HEK293 (cell line): ENCODE data around the gene MAPKAPK3.

ENCODE experiments used
- BCL11A ChIP-seq: fragments of 450-650 bp; formaldehyde crosslinking; IDR thresholded peaks from 2 replicates; pipeline ENCODE4 v1.5.1; 2016; ENCODE audit warnings: low read depth, missing biosample characterization, missing genetic modification characterization
- HOXC10 ChIP-seq: sonication (generic); formaldehyde crosslinking; IDR thresholded peaks from 2 replicates; pipeline ENCODE4 v1.8.1; 2023; ENCODE audit warnings: mild to moderate bottlenecking, missing genetic modification reagents
- HOXD13 ChIP-seq: sonication (generic); formaldehyde crosslinking; IDR thresholded peaks from 2 replicates; pipeline ENCODE4 v1.8.0; 2022; ENCODE audit warnings: missing genetic modification reagents, borderline replicate concordance
- MYNN ChIP-seq: fragments of 450-650 bp; formaldehyde crosslinking; IDR thresholded peaks from 2 replicates; pipeline ENCODE4 v1.5.1; 2016; ENCODE audit warnings: missing biosample characterization, missing genetic modification characterization, borderline replicate concordance
- OVOL3 ChIP-seq: fragments of 450-650 bp; formaldehyde crosslinking; IDR thresholded peaks from 2 replicates; pipeline ENCODE4 v1.5.1; 2016; ENCODE audit warnings: missing biosample characterization, missing genetic modification characterization
- PRDM1 ChIP-seq: fragments of 450-650 bp; formaldehyde crosslinking; IDR thresholded peaks from 2 replicates; pipeline ENCODE4; 2016; ENCODE audit warnings: missing biosample characterization, missing genetic modification characterization
- SALL2 ChIP-seq: fragments of 450-650 bp; formaldehyde crosslinking; IDR thresholded peaks from 2 replicates; pipeline ENCODE4 v1.5.0; 2017; ENCODE audit warnings: missing biosample characterization, mild to moderate bottlenecking, missing genetic modification characterization, borderline replicate concordance
- SETDB1 ChIP-seq: IDR thresholded peaks from one replicate; pipeline ENCODE4 v1.6.1; 2017; ENCODE audit warnings: mild to moderate bottlenecking, low read length, moderate library complexity, mixed read lengths; ENCODE audit not compliant: insufficient read length
- SP3 ChIP-seq: fragments of 450-650 bp; formaldehyde crosslinking; IDR thresholded peaks from 2 replicates; pipeline ENCODE4 v1.5.1; 2016; ENCODE audit warnings: missing biosample characterization, missing genetic modification characterization
- ZBTB1 ChIP-seq: fragments of 450-650 bp; formaldehyde crosslinking; IDR thresholded peaks from 2 replicates; pipeline ENCODE4 v1.5.1; 2016; ENCODE audit warnings: missing biosample characterization, missing genetic modification characterization
- ZEB2 ChIP-seq: fragments of 450-650 bp; formaldehyde crosslinking; IDR thresholded peaks from 2 replicates; pipeline ENCODE4 v1.5.1; 2016; ENCODE audit warnings: missing biosample characterization, missing genetic modification characterization
- ZFHX2 ChIP-seq: fragments of 450-650 bp; formaldehyde crosslinking; conservative IDR thresholded peaks from 2 replicates; pipeline ENCODE4 v1.5.1; 2016; ENCODE audit warnings: missing biosample characterization, missing genetic modification characterization
- ZFP37 ChIP-seq: fragments of 450-650 bp; formaldehyde crosslinking; IDR thresholded peaks from 2 replicates; pipeline ENCODE4 v1.5.1; 2016; ENCODE audit warnings: missing biosample characterization, missing genetic modification characterization
- ZFP41 ChIP-seq: fragments of 450-650 bp; formaldehyde crosslinking; IDR thresholded peaks from 2 replicates; pipeline ENCODE4 v1.5.1; 2016; ENCODE audit warnings: missing biosample characterization, missing genetic modification characterization, borderline replicate concordance
- ZFP69B ChIP-seq: fragments of 450-650 bp; formaldehyde crosslinking; IDR thresholded peaks from 2 replicates; pipeline ENCODE4 v1.5.1; 2016; ENCODE audit warnings: missing biosample characterization, missing genetic modification characterization
- ZNF169 ChIP-seq: fragments of 450-650 bp; formaldehyde crosslinking; IDR thresholded peaks from 2 replicates; pipeline ENCODE4 v1.5.1; 2016; ENCODE audit warnings: missing biosample characterization, missing genetic modification characterization
- ZNF184 ChIP-seq: fragments of 450-650 bp; IDR thresholded peaks from 2 replicates; pipeline ENCODE4 v1.5.1; 2018; ENCODE audit warnings: missing biosample characterization, mild to moderate bottlenecking, missing genetic modification characterization
- ZNF302 ChIP-seq: fragments of 450-650 bp; formaldehyde crosslinking; IDR thresholded peaks from 2 replicates; pipeline ENCODE4 v1.5.1; 2016; ENCODE audit warnings: missing biosample characterization, missing genetic modification characterization, low read depth
- ZNF394 ChIP-seq: fragments of 450-650 bp; formaldehyde crosslinking; IDR thresholded peaks from 2 replicates; pipeline ENCODE4 v1.5.1; 2016; ENCODE audit warnings: missing biosample characterization, missing genetic modification characterization, mild to moderate bottlenecking, moderate library complexity, borderline replicate concordance
- ZNF610 ChIP-seq: fragments of 450-650 bp; formaldehyde crosslinking; IDR thresholded peaks from 2 replicates; pipeline ENCODE4 v1.5.1; 2016; ENCODE audit warnings: missing biosample characterization, missing genetic modification characterization, borderline replicate concordance
- ZNF626 ChIP-seq: fragments of 450-650 bp; sonication (Bioruptor Pico); formaldehyde crosslinking; IDR thresholded peaks from 2 replicates; pipeline ENCODE4 v1.5.1; 2018; ENCODE audit warnings: missing biosample characterization, missing genetic modification characterization, inconsistent platforms
- ZNF677 ChIP-seq: fragments of 450-650 bp; IDR thresholded peaks from 2 replicates; pipeline ENCODE4 v1.5.0; 2018; ENCODE audit warnings: missing biosample characterization, mild to moderate bottlenecking, missing genetic modification characterization, moderate library complexity
- ZNF791 ChIP-seq: fragments of 450-650 bp; formaldehyde crosslinking; IDR thresholded peaks from 2 replicates; pipeline ENCODE4 v1.5.1; 2016; ENCODE audit warnings: missing biosample characterization, missing genetic modification characterization
- ZNF792 ChIP-seq: fragments of 450-650 bp; formaldehyde crosslinking; IDR thresholded peaks from 2 replicates; pipeline ENCODE4 v1.5.1; 2016; ENCODE audit warnings: missing biosample characterization, missing genetic modification characterization
- TF ChIP-seq, protein P1 (sequence below): fragments of 450-650 bp; formaldehyde crosslinking; IDR thresholded peaks from 2 replicates; pipeline ENCODE4 v1.5.1; 2016; ENCODE audit warnings: missing biosample characterization, missing genetic modification characterization, borderline replicate concordance
- TF ChIP-seq, protein P2 (sequence below): fragments of 450-650 bp; formaldehyde crosslinking; IDR thresholded peaks from 2 replicates; pipeline ENCODE4 v1.5.1; 2016; ENCODE audit warnings: missing biosample characterization, missing genetic modification characterization
- TF ChIP-seq, protein P3 (sequence below): fragments of 450-650 bp; formaldehyde crosslinking; IDR thresholded peaks from 2 replicates; pipeline ENCODE4 v1.5.1; 2016; ENCODE audit warnings: missing biosample characterization, missing genetic modification characterization, low read depth
- TF ChIP-seq, protein P4 (sequence below): fragments of 450-650 bp; formaldehyde crosslinking; IDR thresholded peaks from 2 replicates; pipeline ENCODE4 v1.5.1; 2016; ENCODE audit warnings: missing biosample characterization, missing genetic modification characterization
- TF ChIP-seq, protein P5 (sequence below): sonication (generic); formaldehyde crosslinking; IDR thresholded peaks from 2 replicates; pipeline ENCODE4 v1.8.1; 2022; ENCODE audit warnings: mild to moderate bottlenecking, moderate library complexity, missing genetic modification reagents
- TF ChIP-seq, protein P6 (sequence below): IDR thresholded peaks from 2 replicates; pipeline ENCODE4 v1.6.1; 2011; ENCODE audit warnings: mild to moderate bottlenecking, low read depth, low read length, borderline replicate concordance
- TF ChIP-seq, protein P7 (sequence below): fragments of 450-650 bp; formaldehyde crosslinking; IDR thresholded peaks from 2 replicates; pipeline ENCODE4 v1.5.1; 2016; ENCODE audit warnings: missing biosample characterization, missing genetic modification characterization

MAPKAPK3 gene

DNA sequence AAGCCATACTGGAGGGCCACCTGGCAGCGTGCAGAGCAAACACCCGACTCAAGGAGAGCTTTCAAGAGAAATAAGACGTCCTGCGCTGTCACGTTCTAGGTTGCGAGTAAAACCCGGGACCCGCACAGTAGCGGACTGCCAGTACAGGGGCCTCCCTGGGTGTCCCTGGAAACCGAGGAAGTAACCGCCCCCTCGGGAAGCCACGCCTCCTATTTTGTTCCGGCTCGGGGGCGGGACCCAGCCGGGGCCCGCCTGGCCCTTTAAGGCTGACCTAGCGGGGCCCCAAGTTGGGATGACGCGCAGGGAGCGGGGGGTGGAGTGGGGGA, 218 bp upstream of the MAPKAPK3 start (continued):
- TF ChIP-seq ZEB2 (tag by site-specific recombination) (no peak), OVOL3 (tag by site-specific recombination) (no peak), ZNF610 (no peak), ZFP69B (tag by site-specific recombination) (no peak; the same call in 1 of the 2 replicates), ZNF184 (tag by site-specific recombination) (no peak), ZFP41 (no peak), SP3 (tag by site-specific recombination) (peak; percentile 70), ZFP37 (no peak), SALL2 (tag by site-specific recombination) (no peak), ZNF677 (tag by site-specific recombination) (no peak), HOXD13 (CRISPR knock-in tag) (no peak), ZNF394 (tag by site-specific recombination) (no peak), ZNF791 (tag by site-specific recombination) (no peak), PRDM1 (no peak), SETDB1 (no peak), MYNN (no peak), ZNF626 (tag by site-specific recombination) (no peak), ZBTB1 (tag by site-specific recombination) (no peak), HOXC10 (CRISPR knock-in tag) (no peak), ZFHX2 (tag by site-specific recombination) (no peak), ZNF792 (no peak), ZNF169 (tag by site-specific recombination) (no peak), BCL11A (no peak), ZNF302 (no peak)
- TF ChIP-seq, protein P1, sequence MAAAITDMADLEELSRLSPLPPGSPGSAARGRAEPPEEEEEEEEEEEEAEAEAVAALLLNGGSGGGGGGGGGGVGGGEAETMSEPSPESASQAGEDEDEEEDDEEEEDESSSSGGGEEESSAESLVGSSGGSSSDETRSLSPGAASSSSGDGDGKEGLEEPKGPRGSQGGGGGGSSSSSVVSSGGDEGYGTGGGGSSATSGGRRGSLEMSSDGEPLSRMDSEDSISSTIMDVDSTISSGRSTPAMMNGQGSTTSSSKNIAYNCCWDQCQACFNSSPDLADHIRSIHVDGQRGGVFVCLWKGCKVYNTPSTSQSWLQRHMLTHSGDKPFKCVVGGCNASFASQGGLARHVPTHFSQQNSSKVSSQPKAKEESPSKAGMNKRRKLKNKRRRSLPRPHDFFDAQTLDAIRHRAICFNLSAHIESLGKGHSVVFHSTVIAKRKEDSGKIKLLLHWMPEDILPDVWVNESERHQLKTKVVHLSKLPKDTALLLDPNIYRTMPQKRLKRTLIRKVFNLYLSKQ = no peak
- TF ChIP-seq, protein P2, sequence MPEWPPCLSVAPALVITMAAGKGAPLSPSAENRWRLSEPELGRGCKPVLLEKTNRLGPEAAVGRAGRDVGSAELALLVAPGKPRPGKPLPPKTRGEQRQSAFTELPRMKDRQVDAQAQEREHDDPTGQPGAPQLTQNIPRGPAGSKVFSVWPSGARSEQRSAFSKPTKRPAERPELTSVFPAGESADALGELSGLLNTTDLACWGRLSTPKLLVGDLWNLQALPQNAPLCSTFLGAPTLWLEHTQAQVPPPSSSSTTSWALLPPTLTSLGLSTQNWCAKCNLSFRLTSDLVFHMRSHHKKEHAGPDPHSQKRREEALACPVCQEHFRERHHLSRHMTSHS = no peak
- TF ChIP-seq, protein P3, sequence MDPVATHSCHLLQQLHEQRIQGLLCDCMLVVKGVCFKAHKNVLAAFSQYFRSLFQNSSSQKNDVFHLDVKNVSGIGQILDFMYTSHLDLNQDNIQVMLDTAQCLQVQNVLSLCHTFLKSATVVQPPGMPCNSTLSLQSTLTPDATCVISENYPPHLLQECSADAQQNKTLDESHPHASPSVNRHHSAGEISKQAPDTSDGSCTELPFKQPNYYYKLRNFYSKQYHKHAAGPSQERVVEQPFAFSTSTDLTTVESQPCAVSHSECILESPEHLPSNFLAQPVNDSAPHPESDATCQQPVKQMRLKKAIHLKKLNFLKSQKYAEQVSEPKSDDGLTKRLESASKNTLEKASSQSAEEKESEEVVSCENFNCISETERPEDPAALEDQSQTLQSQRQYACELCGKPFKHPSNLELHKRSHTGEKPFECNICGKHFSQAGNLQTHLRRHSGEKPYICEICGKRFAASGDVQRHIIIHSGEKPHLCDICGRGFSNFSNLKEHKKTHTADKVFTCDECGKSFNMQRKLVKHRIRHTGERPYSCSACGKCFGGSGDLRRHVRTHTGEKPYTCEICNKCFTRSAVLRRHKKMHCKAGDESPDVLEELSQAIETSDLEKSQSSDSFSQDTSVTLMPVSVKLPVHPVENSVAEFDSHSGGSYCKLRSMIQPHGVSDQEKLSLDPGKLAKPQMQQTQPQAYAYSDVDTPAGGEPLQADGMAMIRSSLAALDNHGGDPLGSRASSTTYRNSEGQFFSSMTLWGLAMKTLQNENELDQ (tag by site-specific recombination) = no peak
- TF ChIP-seq, protein P4, sequence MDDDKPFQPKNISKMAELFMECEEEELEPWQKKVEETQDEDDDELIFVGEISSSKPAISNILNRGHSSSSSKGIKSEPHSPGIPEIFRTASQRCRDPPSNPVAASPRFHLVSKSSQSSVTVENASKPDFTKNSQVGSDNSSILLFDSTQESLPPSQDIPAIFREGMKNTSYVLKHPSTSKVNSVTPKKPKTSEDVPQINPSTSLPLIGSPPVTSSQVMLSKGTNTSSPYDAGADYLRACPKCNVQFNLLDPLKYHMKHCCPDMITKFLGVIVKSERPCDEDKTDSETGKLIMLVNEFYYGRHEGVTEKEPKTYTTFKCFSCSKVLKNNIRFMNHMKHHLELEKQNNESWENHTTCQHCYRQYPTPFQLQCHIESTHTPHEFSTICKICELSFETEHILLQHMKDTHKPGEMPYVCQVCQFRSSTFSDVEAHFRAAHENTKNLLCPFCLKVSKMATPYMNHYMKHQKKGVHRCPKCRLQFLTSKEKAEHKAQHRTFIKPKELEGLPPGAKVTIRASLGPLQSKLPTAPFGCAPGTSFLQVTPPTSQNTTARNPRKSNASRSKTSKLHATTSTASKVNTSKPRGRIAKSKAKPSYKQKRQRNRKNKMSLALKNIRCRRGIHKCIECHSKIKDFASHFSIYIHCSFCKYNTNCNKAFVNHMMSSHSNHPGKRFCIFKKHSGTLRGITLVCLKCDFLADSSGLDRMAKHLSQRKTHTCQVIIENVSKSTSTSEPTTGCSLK = no peak
- TF ChIP-seq, protein P5, sequence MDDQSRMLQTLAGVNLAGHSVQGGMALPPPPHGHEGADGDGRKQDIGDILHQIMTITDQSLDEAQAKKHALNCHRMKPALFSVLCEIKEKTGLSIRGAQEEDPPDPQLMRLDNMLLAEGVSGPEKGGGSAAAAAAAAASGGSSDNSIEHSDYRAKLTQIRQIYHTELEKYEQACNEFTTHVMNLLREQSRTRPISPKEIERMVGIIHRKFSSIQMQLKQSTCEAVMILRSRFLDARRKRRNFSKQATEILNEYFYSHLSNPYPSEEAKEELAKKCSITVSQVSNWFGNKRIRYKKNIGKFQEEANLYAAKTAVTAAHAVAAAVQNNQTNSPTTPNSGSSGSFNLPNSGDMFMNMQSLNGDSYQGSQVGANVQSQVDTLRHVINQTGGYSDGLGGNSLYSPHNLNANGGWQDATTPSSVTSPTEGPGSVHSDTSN (CRISPR knock-in tag) = no peak
- TF ChIP-seq, protein P6, sequence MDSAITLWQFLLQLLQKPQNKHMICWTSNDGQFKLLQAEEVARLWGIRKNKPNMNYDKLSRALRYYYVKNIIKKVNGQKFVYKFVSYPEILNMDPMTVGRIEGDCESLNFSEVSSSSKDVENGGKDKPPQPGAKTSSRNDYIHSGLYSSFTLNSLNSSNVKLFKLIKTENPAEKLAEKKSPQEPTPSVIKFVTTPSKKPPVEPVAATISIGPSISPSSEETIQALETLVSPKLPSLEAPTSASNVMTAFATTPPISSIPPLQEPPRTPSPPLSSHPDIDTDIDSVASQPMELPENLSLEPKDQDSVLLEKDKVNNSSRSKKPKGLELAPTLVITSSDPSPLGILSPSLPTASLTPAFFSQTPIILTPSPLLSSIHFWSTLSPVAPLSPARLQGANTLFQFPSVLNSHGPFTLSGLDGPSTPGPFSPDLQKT = no peak
- TF ChIP-seq, protein P7, sequence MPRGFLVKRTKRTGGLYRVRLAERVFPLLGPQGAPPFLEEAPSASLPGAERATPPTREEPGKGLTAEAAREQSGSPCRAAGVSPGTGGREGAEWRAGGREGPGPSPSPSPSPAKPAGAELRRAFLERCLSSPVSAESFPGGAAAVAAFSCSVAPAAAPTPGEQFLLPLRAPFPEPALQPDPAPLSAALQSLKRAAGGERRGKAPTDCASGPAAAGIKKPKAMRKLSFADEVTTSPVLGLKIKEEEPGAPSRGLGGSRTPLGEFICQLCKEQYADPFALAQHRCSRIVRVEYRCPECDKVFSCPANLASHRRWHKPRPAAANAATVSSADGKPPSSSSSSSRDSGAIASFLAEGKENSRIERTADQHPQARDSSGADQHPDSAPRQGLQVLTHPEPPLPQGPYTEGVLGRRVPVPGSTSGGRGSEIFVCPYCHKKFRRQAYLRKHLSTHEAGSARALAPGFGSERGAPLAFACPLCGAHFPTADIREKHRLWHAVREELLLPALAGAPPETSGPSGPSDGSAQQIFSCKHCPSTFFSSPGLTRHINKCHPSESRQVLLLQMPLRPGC (tag by site-specific recombination) = no peak
